ENCODE measurements around the gene ALDH1L1. TPM values are rescaled to one million over a fixed set of nuclear protein-coding genes. Genes with fewer than 3 reads are reported as not detected.
A peak's percentile ranks its signal among the peaks of the same experiment; 100 is the strongest.

Gene ALDH1L1
- total RNA-seq, 1 donor from 2014 or later: 36.1 TPM

DNA sequence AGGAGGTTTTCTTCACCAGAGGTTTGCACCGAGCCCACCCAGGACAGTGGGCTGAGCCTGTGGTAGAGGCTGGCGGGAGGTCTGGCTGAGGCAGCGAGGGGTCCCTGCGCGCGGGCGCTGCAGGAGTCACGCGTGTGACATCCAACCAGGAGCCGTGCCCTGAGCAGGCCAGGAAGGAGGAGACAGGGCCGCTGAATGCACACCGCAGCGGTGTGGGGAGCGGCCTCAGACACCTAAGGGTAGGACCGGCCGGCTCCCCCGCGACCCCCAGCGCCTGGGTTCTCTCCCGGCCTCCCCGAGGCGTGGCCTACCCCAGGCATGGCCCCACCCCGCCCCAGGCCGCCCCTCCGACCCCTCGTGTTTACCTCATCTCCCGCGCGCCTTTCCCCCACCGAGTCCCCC lies 96.9 kb downstream of the ALDH1L1 start:
- H3K9me3 ChIP-seq: no peaks in the 10 kb centered on the region
- DNase-seq (ENCODE audit: low spot score in 2 of 2): peak in 1 of 2 donors; percentile 79
- H3K36me3 ChIP-seq: no peaks in the 10 kb centered on the region
- peak overlapping the region; percentile 93 to 94 for H3K27ac ChIP-seq
- H3K4me1 ChIP-seq: peaks cover 0 to 4% of the 10 kb centered on the region in 2 donors
- TF ChIP-seq, protein P1, sequence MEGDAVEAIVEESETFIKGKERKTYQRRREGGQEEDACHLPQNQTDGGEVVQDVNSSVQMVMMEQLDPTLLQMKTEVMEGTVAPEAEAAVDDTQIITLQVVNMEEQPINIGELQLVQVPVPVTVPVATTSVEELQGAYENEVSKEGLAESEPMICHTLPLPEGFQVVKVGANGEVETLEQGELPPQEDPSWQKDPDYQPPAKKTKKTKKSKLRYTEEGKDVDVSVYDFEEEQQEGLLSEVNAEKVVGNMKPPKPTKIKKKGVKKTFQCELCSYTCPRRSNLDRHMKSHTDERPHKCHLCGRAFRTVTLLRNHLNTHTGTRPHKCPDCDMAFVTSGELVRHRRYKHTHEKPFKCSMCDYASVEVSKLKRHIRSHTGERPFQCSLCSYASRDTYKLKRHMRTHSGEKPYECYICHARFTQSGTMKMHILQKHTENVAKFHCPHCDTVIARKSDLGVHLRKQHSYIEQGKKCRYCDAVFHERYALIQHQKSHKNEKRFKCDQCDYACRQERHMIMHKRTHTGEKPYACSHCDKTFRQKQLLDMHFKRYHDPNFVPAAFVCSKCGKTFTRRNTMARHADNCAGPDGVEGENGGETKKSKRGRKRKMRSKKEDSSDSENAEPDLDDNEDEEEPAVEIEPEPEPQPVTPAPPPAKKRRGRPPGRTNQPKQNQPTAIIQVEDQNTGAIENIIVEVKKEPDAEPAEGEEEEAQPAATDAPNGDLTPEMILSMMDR (IDR thresholded peaks at IDR 0.05): no peak
- intact Hi-C loops (cut with DNase I): loop anchor here (5.0 kb wide), 3 partner anchors 91 to 394 kb away; partner anchors contain the start of gene ZXDC
- H3K4me3 ChIP-seq: peak overlapping the region; percentile 79 to 85
- no peaks in the 10 kb centered on the region for H3K27me3 ChIP-seq

DNA sequence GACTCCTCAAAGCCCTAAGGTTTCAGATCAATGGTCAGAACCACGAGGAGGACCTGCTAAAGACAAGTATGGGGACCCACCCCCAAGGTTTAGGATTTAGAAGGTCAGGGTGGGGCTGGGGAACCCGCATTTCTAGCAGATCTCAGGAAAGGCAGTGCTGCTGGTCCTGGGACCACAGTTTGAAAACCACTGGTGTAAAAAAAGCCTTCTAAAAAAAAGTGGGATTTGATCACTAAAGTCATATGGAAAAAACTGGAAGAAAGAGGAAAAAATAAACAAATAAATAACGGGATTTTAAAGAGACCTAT lies 97.3 kb downstream of the ALDH1L1 start:
- Histone ChIP-seq H3K27ac (peak overlapping the region; percentile 93 to 94), H3K27me3 (no peaks in the 10 kb centered on the region), H3K36me3 (no peaks in the 10 kb centered on the region), H3K9me3 (no peaks in the 10 kb centered on the region), H3K4me1 (peaks cover 0 to 4% of the 10 kb centered on the region in 2 donors), H3K4me3 (peak overlapping the region; percentile 79 to 85)
- DNase-seq (ENCODE audit: low spot score in 2 of 2): no peak
- intact Hi-C loops (cut with DNase I): loop anchor here (5.0 kb wide), 3 partner anchors 91 to 394 kb away; partner anchors contain the start of gene ZXDC
- TF ChIP-seq, protein P1 (IDR thresholded peaks at IDR 0.05): no peak

- no peaks in the 10 kb centered on the region for H3K27me3 ChIP-seq
- H3K9me3 ChIP-seq: no peaks in the 10 kb centered on the region
- H3K4me1 ChIP-seq: peaks cover 0 to 4% of the 10 kb centered on the region in 2 donors
- peak overlapping the region in 1 of 2 donors; percentile 79 for H3K4me3 ChIP-seq
- TF ChIP-seq, protein P1 (IDR thresholded peaks at IDR 0.05): no peak
- DNase-seq (ENCODE audit: low spot score in 2 of 2): no peak
- H3K27ac ChIP-seq: peak overlapping the region; percentile 93 to 94
- H3K36me3 ChIP-seq: no peaks in the 10 kb centered on the region
- intact Hi-C loops (cut with DNase I): loop anchor here (5.0 kb wide), 3 partner anchors 90 to 395 kb away; partner anchors contain the start of gene ZXDC
Measured at GRCh38 chr3:126082362-126083137, 97.8 kb downstream of the ALDH1L1 start.

DNA sequence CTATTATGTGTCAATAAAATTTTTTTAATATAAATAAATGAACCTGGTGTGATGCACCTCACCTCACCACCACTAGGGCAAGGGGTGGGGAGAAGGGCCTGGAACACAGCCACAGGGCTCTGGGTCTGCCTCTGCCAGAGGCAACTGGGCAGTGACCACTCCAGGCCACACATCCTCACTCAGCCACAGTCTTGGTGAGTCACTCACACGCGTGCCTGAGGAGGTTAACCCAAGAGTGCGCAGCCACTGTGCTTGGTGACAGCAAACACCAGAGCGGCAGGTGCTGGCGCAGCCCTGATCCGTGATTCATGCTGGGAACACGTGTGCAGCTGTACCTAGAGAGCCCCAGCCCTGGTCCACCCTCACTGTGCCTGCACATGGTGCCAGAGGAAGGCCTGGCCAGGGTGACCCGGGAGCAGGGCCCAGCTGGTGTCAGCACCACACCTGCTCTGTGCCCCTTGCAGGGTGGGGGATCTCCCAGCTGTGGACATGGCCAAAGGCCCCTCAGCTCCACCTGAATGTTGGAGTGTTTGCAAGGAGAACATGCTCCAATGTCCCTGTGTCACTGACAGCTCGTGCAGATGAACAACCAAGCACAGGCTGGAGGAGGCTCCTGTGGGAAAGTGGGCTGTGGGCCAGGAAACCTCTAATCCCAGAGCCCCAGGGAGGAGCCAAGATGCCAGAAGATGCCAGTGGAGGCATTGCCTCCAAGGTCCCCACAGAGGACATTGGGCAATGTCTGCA lies 98.6 kb downstream of the ALDH1L1 start:
- Histone ChIP-seq H3K27me3 (no peaks in the 10 kb centered on the region), H3K27ac (peak overlapping the region; percentile 93 to 94), H3K36me3 (no peaks in the 10 kb centered on the region), H3K9me3 (no peaks in the 10 kb centered on the region), H3K4me1 (peaks cover 0 to 4% of the 10 kb centered on the region in 2 donors), H3K4me3 (no peak overlapping the region)
- intact Hi-C loops (cut with DNase I): loop anchor here (5.0 kb wide), 3 partner anchors 89 to 396 kb away; partner anchors contain the start of gene ZXDC
- TF ChIP-seq, protein P1 (IDR thresholded peaks at IDR 0.05): peak; percentile 12 to 30 (median 12)
- peak in 1 of 2 donors; percentile 79 for DNase-seq (ENCODE audit: low spot score in 2 of 2)

DNA sequence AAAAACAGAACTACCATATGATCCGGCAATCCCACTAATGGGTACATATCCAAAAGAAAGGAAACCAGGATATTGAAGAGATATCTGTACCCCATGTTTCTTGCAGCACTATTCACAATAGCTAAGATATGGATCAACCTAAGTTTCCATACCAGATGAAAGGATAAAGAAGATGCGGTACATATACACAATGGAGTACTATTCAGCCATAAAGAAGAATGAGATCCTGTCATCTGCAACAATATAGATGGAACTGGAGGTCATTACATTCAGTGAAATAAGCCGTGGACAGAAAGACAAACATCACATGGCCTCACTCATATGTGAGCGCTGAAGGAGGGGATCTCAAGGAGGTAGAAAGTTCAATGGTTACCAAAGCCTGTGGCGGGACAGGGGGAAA lies 99.4 kb downstream of the ALDH1L1 start:
- intact Hi-C loops (cut with DNase I): loop anchor here (5.0 kb wide), 3 partner anchors 89 to 396 kb away; partner anchors contain the start of gene ZXDC
- TF ChIP-seq, protein P1 (IDR thresholded peaks at IDR 0.05): no peak
- H3K9me3 ChIP-seq: no peaks in the 10 kb centered on the region
- DNase-seq (ENCODE audit: low spot score in 2 of 2): no peak
- H3K27me3 ChIP-seq: no peaks in the 10 kb centered on the region
- no peak overlapping the region for H3K4me3 ChIP-seq
- H3K36me3 ChIP-seq: no peaks in the 10 kb centered on the region
- no peak overlapping the region for H3K27ac ChIP-seq
- peaks cover 0 to 4% of the 10 kb centered on the region in 2 donors for H3K4me1 ChIP-seq

Measured in ascending aorta (tissue), 2 donors.